CD8-positive, alpha-beta memory T cell (primary cell): ENCODE results near the gene EP400. TPM values are rescaled to one million over a fixed set of nuclear protein-coding genes. Genes with fewer than 3 reads are reported as not detected.
"Not testable (repeated sequence)": the region's sequence is repeated elsewhere in the genome, so short reads cannot be mapped to it uniquely, and the experiment has no call there.

Source experiments
- CTCF ChIA-PET: fragments of 350-600 bp; sonication (Branson Sonifier 250); formaldehyde crosslinking; loops from one replicate; lab custom pipeline; 2021; ENCODE audit warnings: antibody characterized with exemption; lab: Charles Lee
- POLR2A ChIA-PET: fragments of 350-600 bp; sonication (Branson Sonifier 250); formaldehyde crosslinking; loops from one replicate; lab custom pipeline; 2021; ENCODE audit warnings: antibody characterized with exemption; lab: Charles Lee
- DNase-seq, 5 donors: peaks; one replicate each; pipeline versions ENCODE4 v3.0.0 to v3.0.0-alpha.2; 2020 to 2022; ENCODE audit warnings: mixed read lengths in 1 of 5
- H3K27ac ChIP-seq: one replicate; pipeline ENCODE4 v1.7.0; 2013; ENCODE audit warnings: low read depth, mild to moderate bottlenecking, low read length, moderate library complexity
- H3K27me3 ChIP-seq: 2 replicates; pipeline ENCODE4 v1.7.0; 2013; ENCODE audit warnings: low read length, mild to moderate bottlenecking; ENCODE audit not compliant: insufficient read depth, poor library complexity, severe bottlenecking
- H3K36me3 ChIP-seq: 2 replicates; pipeline ENCODE4 v1.7.0; 2013; ENCODE audit warnings: mild to moderate bottlenecking, low read length, moderate library complexity; ENCODE audit not compliant: insufficient read depth
- H3K4me1 ChIP-seq: 2 replicates; pipeline ENCODE4 v1.7.0; 2013; ENCODE audit warnings: mild to moderate bottlenecking, low read length, moderate library complexity; ENCODE audit not compliant: insufficient read depth
- H3K4me3 ChIP-seq: 2 replicates; pipeline ENCODE4 v1.7.0; 2013; ENCODE audit warnings: mild to moderate bottlenecking, low read length
- H3K9me3 ChIP-seq: 2 replicates; pipeline ENCODE4 v1.7.0; 2013; ENCODE audit warnings: mild to moderate bottlenecking, low read length
- H3K27ac Mint-ChIP-seq, 8 donors: one replicate each; pipeline ENCODE4 v1.8.0; 2020 to 2021; ENCODE audit warnings: mixed read lengths in 8 of 8, mild to moderate bottlenecking in 6 of 8, inconsistent platforms in 3 of 8, moderate library complexity in 3 of 8
- H3K27me3 Mint-ChIP-seq, 2 donors: one replicate each; pipeline ENCODE4 v1.8.0; 2020 to 2021; ENCODE audit warnings: mixed read lengths in 2 of 2, mild to moderate bottlenecking in 1 of 2, moderate library complexity in 1 of 2
- H3K36me3 Mint-ChIP-seq, 3 donors: one replicate each; pipeline ENCODE4 v1.8.0; 2020 to 2021; ENCODE audit warnings: mixed read lengths in 3 of 3, inconsistent platforms in 1 of 3, mild to moderate bottlenecking in 1 of 3
- H3K4me1 Mint-ChIP-seq, 3 donors: one replicate each; pipeline ENCODE4 v1.8.0; 2020 to 2021; ENCODE audit warnings: mixed read lengths in 3 of 3, inconsistent platforms in 1 of 3, mild to moderate bottlenecking in 1 of 3
- H3K4me3 Mint-ChIP-seq, 7 donors: one replicate each; pipeline ENCODE4 v1.8.0; 2020 to 2021; ENCODE audit warnings: mixed read lengths in 7 of 7, mild to moderate bottlenecking in 6 of 7, moderate library complexity in 4 of 7, inconsistent platforms in 2 of 7
- H3K9me3 Mint-ChIP-seq, 5 donors: one replicate each; pipeline ENCODE4 v1.8.0; 2020 to 2022; ENCODE audit warnings: mixed read lengths in 5 of 5, mild to moderate bottlenecking in 3 of 5, moderate library complexity in 2 of 5, inconsistent platforms in 1 of 5
- polyA plus RNA-seq: library from polyadenylated mRNA; unstranded; fragments of 300-500 nt; fragmentation: Illumina TruSeq; gene quantifications from one replicate; pipeline ENCODE4 v1.2.3, GENCODE V29; 2021
- total RNA-seq, 2 experiments: library from RNA; stranded (reverse); gene quantifications; one replicate each; pipeline ENCODE4 v1.2.3, GENCODE V29; 2021

The EP400 gene
- total and polyA plus RNA-seq, 3 experiments from 2014 or later: 4.3 to 48.8 (median 47.9) TPM

- ChIA-PET CTCF (no interaction called here), POLR2A (interaction anchor here (0.5 kb wide), 1 partner anchor 15 kb away, joined by 3 read pairs; no protein-coding TSS in a partner anchor)
- DNase-seq: no peak
- H3K4me1 Mint-ChIP-seq: peaks cover 0 to 2% (median 2%) of the 10 kb centered on the region in 3 donors
- no peak overlapping the region for H3K4me3 Mint-ChIP-seq
- H3K9me3 ChIP-seq: no peaks in the 10 kb centered on the region
- H3K27ac ChIP-seq: no peak overlapping the region
- H3K27me3 Mint-ChIP-seq: peaks cover 0 to 2% of the 10 kb centered on the region in 2 donors
- H3K27ac Mint-ChIP-seq: peak overlapping the region in 1 of 8 donors; percentile 23
- H3K4me1 ChIP-seq: no peaks in the 10 kb centered on the region
- H3K4me3 ChIP-seq: no peak overlapping the region
- no peaks in the 10 kb centered on the region for H3K27me3 ChIP-seq
- peaks cover 0 to 76% (median 22%) of the 10 kb centered on the region in 3 donors for H3K36me3 Mint-ChIP-seq
- peaks cover 25% of the 10 kb centered on the region for H3K36me3 ChIP-seq
- no peaks in the 10 kb centered on the region for H3K9me3 Mint-ChIP-seq
Observed at GRCh38 chr12:132077322-132078100, 127.8 kb downstream of the EP400 start.

GRCh38 chr12:132078190-132078589 is 128.4 kb downstream of the EP400 start:
- Histone ChIP-seq H3K9me3 (no peaks in the 10 kb centered on the region), H3K27ac (no peak overlapping the region), H3K27me3 (no peaks in the 10 kb centered on the region), H3K4me3 (no peak overlapping the region), H3K4me1 (no peaks in the 10 kb centered on the region), H3K36me3 (peaks cover 25% of the 10 kb centered on the region)
- DNase-seq: no peak
- ChIA-PET CTCF (no interaction called here), POLR2A (interaction anchor here (0.5 kb wide), 1 partner anchor 14 kb away, joined by 3 read pairs; no protein-coding TSS in a partner anchor)
- Mint-ChIP-seq H3K4me1 (peaks cover 2 to 5% (median 2%) of the 10 kb centered on the region in 3 donors), H3K4me3 (no peak overlapping the region), H3K36me3 (peaks cover 0 to 69% (median 18%) of the 10 kb centered on the region in 3 donors), H3K27me3 (no peaks in the 10 kb centered on the region), H3K9me3 (no peaks in the 10 kb centered on the region), H3K27ac (peak overlapping the region in 1 of 8 donors; percentile 91)

- POLR2A ChIA-PET: no interaction called here
- Mint-ChIP-seq H3K9me3 (no peaks in the 10 kb centered on the region), H3K4me1 (peaks cover 7 to 10% (median 9%) of the 10 kb centered on the region in 3 donors)
Observed at GRCh38 chr12:132079200-132079599, 129.5 kb downstream of the EP400 start.

GRCh38 chr12:132079695-132080094 is 130.0 kb downstream of the EP400 start:
- H3K9me3 Mint-ChIP-seq: no peaks in the 10 kb centered on the region
- CTCF ChIA-PET: no interaction called here
- no peaks in the 10 kb centered on the region for H3K27me3 Mint-ChIP-seq

More at GRCh38 chr12:132079200-132079599, 129.5 kb downstream of the EP400 start:
- H3K4me3 Mint-ChIP-seq: no peak overlapping the region
- no peaks in the 10 kb centered on the region for H3K9me3 ChIP-seq
- H3K36me3 ChIP-seq: peaks cover 24% of the 10 kb centered on the region
- H3K27ac ChIP-seq: no peak overlapping the region
- no peak for DNase-seq
- no peak overlapping the region for H3K4me3 ChIP-seq
- H3K27ac Mint-ChIP-seq: no peak overlapping the region
- CTCF ChIA-PET: no interaction called here
- no peaks in the 10 kb centered on the region for H3K27me3 Mint-ChIP-seq
- no peaks in the 10 kb centered on the region for H3K27me3 ChIP-seq
- peaks cover 5% of the 10 kb centered on the region for H3K4me1 ChIP-seq
- H3K36me3 Mint-ChIP-seq: peaks cover 0 to 63% (median 17%) of the 10 kb centered on the region in 3 donors

GRCh38 chr12:132080515-132080914 is 130.8 kb downstream of the EP400 start:
- H3K4me3 Mint-ChIP-seq, DNase-seq, CTCF ChIA-PET, H3K27ac ChIP-seq, H3K27me3 Mint-ChIP-seq, H3K9me3 Mint-ChIP-seq, H3K27me3 ChIP-seq, H3K9me3 ChIP-seq, POLR2A ChIA-PET, H3K4me3 ChIP-seq: not testable (repeated sequence)
- Mint-ChIP-seq H3K4me1 (peaks cover 13 to 18% (median 17%) of the 10 kb centered on the region in 3 donors), H3K36me3 (peaks cover 0 to 56% (median 9%) of the 10 kb centered on the region in 3 donors), H3K27ac (peak overlapping the region in 1 of 8 donors; percentile 43)
- peaks cover 11% of the 10 kb centered on the region for H3K36me3 ChIP-seq
- H3K4me1 ChIP-seq: peaks cover 12% of the 10 kb centered on the region

More at GRCh38 chr12:132079695-132080094, 130.0 kb downstream of the EP400 start:
- no peak overlapping the region for H3K4me3 ChIP-seq
- no peaks in the 10 kb centered on the region for H3K27me3 ChIP-seq
- Mint-ChIP-seq H3K4me1 (peaks cover 6 to 10% (median 9%) of the 10 kb centered on the region in 3 donors), H3K36me3 (peaks cover 0 to 58% (median 12%) of the 10 kb centered on the region in 3 donors), H3K27ac (peak overlapping the region in 2 of 8 donors; percentile 56 to 64), H3K4me3 (no peak overlapping the region)
- H3K9me3 ChIP-seq: no peaks in the 10 kb centered on the region
- H3K4me1 ChIP-seq: peaks cover 5% of the 10 kb centered on the region
- POLR2A ChIA-PET: no interaction called here
- H3K27ac ChIP-seq: no peak overlapping the region
- DNase-seq: no peak
- H3K36me3 ChIP-seq: peaks cover 19% of the 10 kb centered on the region

- H3K27ac ChIP-seq: no peak overlapping the region
- DNase-seq: no peak
- H3K4me3 ChIP-seq: no peak overlapping the region
- peak overlapping the region in 2 of 8 donors; percentile 20 to 64 for H3K27ac Mint-ChIP-seq
- H3K27me3 Mint-ChIP-seq: no peaks in the 10 kb centered on the region
- H3K4me3 Mint-ChIP-seq: peak overlapping the region in 1 of 7 donors; percentile 78
- H3K9me3 Mint-ChIP-seq: peaks cover 0 to 2% (median 0%) of the 10 kb centered on the region in 5 donors
- peaks cover 17 to 26% (median 24%) of the 10 kb centered on the region in 3 donors for H3K4me1 Mint-ChIP-seq
- H3K36me3 ChIP-seq: peaks cover 4% of the 10 kb centered on the region
- H3K9me3 ChIP-seq: no peaks in the 10 kb centered on the region
- H3K4me1 ChIP-seq: peaks cover 18% of the 10 kb centered on the region
- H3K27me3 ChIP-seq: no peaks in the 10 kb centered on the region
- H3K36me3 Mint-ChIP-seq: peaks cover 0 to 47% (median 9%) of the 10 kb centered on the region in 3 donors
- POLR2A ChIA-PET: no interaction called here
- CTCF ChIA-PET: no interaction called here
Observed at GRCh38 chr12:132081423-132081822, 131.7 kb downstream of the EP400 start.

- H3K4me3 ChIP-seq: peak overlapping the region; percentile 72
- Mint-ChIP-seq H3K9me3 (peaks cover 0 to 2% (median 0%) of the 10 kb centered on the region in 5 donors), H3K36me3 (peaks cover 0 to 25% (median under 1%) of the 10 kb centered on the region in 3 donors), H3K4me1 (peaks cover 23 to 40% (median 29%) of the 10 kb centered on the region in 3 donors), H3K27me3 (no peaks in the 10 kb centered on the region), H3K27ac (peak overlapping the region; percentile 81 to 95 (median 88)), H3K4me3 (peak overlapping the region; percentile 77 to 93 (median 88))
- H3K9me3 ChIP-seq: no peaks in the 10 kb centered on the region
- peaks cover 24% of the 10 kb centered on the region for H3K4me1 ChIP-seq
- H3K36me3 ChIP-seq: no peaks in the 10 kb centered on the region
- CTCF ChIA-PET: no interaction called here
- DNase-seq: no peak
- H3K27me3 ChIP-seq: no peaks in the 10 kb centered on the region
- no peak overlapping the region for H3K27ac ChIP-seq
- POLR2A ChIA-PET: no interaction called here
Observed at GRCh38 chr12:132083614-132083940, 133.8 kb downstream of the EP400 start.
